Kidney (tissue), 14 donors: ENCODE measurements around the gene NNAT. TPM values are rescaled to one million over a fixed set of nuclear protein-coding genes. Genes with fewer than 3 reads are reported as not detected.

Experiments used
- DNase-seq, 5 donors: peaks; one replicate each; pipeline ENCODE4 v3.0.0-alpha.2; 2013 to 2020
- FAIRE-seq: peaks from 2 replicates; lab custom pipeline; 2012; peaks lifted over from hg19 to GRCh38; lab: Jason Lieb, UNC
- H3K27ac ChIP-seq, 2 donors: one replicate each; pipeline ENCODE4 v1.7.0; 2013; ENCODE audit warnings: low read depth in 2 of 2, low read length in 2 of 2, inconsistent platforms in 1 of 2
- H3K27me3 ChIP-seq: one replicate; pipeline ENCODE4 v1.7.1; 2013; ENCODE audit warnings: low read length, inconsistent platforms; ENCODE audit not compliant: control insufficient read depth, insufficient read depth
- H3K36me3 ChIP-seq, 3 donors: one replicate each; pipeline versions ENCODE4 v1.7.0 to v1.7.1; 2013; ENCODE audit warnings: low read length in 3 of 3, control low read depth in 1 of 3, inconsistent platforms in 1 of 3; ENCODE audit not compliant: insufficient read depth in 3 of 3, control insufficient read depth in 2 of 3
- H3K4me1 ChIP-seq, 3 donors: one replicate each; pipeline versions ENCODE4 v1.7.0 to v1.7.1; 2013; ENCODE audit warnings: low read length in 3 of 3, inconsistent platforms in 1 of 3, low read depth in 1 of 3; ENCODE audit not compliant: control insufficient read depth in 2 of 3, insufficient read depth in 2 of 3
- H3K4me3 ChIP-seq, 3 donors: one replicate each; pipeline versions ENCODE4 v1.7.0 to v1.8.1; 2013; ENCODE audit warnings: low read length in 3 of 3, control low read depth in 1 of 3, inconsistent platforms in 1 of 3
- H3K9ac ChIP-seq, 3 donors: one replicate each; pipeline versions ENCODE4 v1.7.0 to v1.7.1; 2013; ENCODE audit warnings: low read length in 3 of 3, control low read depth in 1 of 3, inconsistent platforms in 1 of 3
- H3K9me3 ChIP-seq, 3 donors: one replicate each; pipeline versions ENCODE4 v1.7.0 to v1.7.1; 2013; ENCODE audit warnings: low read length in 3 of 3, control low read depth in 1 of 3, inconsistent platforms in 1 of 3; ENCODE audit not compliant: control insufficient read depth in 2 of 3, insufficient read depth in 1 of 3
- CTCF ChIP-seq: IDR thresholded peaks from 3 replicates; pipeline ENCODE4 v1.5.1; 2012; ENCODE audit warnings: mild to moderate bottlenecking, moderate library complexity, borderline replicate concordance; ENCODE audit not compliant: insufficient read depth; ENCODE audit errors: extremely low read depth
- intact Hi-C: fragments of 100-400 bp; cut with DNase I; formaldehyde crosslinking; loops from one replicate; pipeline ENCODE4 v1.11.1; 2022
- polyA plus RNA-seq: library from polyadenylated mRNA; stranded (reverse); fragments of 350-450 nt; fragmentation: Illumina TruSeq; extraction: RNeasy Lipid Tissue Mini Kit (QIAGEN cat#74804); gene quantifications from one replicate; pipeline ENCODE4 v1.2.3, GENCODE V29; 2014; ENCODE audit warnings: low read depth, low replicate concordance; ENCODE audit not compliant: insufficient read depth
- total RNA-seq: library from RNA; stranded (reverse); fragmentation: NEBNext Ultra II Directional; extraction: Animal tissue kit (Norgen Biotek cat#: 25700); gene quantifications from one replicate; pipeline ENCODE4 v1.2.1, GENCODE V29; 2021
- donor health status: control.
- donor health status: control.
- donor health status: control.
- donor health status: control.
- donor health status: control.
- donor health status: DM: yes; HTN: yes; CAD: no.
- donor health status: Normal renal cell carcinoma (clear cell type).

The NNAT gene
- total and polyA plus RNA-seq, 2 donors from 2014 or later, result 0.25 TPM; not detected in 1

DNA sequence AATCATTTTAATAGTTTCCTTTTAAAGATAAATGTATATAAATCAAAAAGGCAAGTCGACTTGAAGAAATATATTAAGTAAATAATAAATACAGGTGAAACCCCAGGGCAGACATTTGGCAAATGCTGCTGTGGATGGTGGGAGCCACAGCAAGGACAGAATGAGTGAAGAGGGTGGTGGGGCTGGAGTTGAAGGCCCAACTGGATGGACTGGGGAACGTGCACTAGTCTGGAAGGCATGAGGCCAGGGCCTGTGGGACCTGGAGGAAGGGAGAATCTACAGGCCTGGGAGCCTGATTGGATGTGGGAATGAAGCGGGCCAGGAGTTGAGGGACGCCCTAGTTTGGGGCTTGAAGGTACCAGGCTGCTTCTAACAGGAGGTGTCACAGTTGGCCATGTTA lies 37.3 kb downstream of the NNAT start:
- DNase-seq, result peak in 1 of 5 donors; percentile 15
- no peak overlapping the region for H3K9ac ChIP-seq
- TF ChIP-seq CTCF, result no peak
- H3K27ac ChIP-seq, result no peak overlapping the region
- no peak for FAIRE-seq
- H3K9me3 ChIP-seq, result no peaks in the 10 kb centered on the region
- no peaks in the 10 kb centered on the region for H3K4me1 ChIP-seq
- H3K27me3 ChIP-seq, result no peaks in the 10 kb centered on the region
- no peaks in the 10 kb centered on the region for H3K36me3 ChIP-seq
- no peak overlapping the region for H3K4me3 ChIP-seq
- intact Hi-C loops, result no loop called here

- no peak for TF ChIP-seq CTCF
- Histone ChIP-seq H3K4me1 (no peaks in the 10 kb centered on the region), H3K9me3 (no peaks in the 10 kb centered on the region)
Measured at GRCh38 chr20:37558779-37559178, 37.7 kb downstream of the NNAT start.

DNA sequence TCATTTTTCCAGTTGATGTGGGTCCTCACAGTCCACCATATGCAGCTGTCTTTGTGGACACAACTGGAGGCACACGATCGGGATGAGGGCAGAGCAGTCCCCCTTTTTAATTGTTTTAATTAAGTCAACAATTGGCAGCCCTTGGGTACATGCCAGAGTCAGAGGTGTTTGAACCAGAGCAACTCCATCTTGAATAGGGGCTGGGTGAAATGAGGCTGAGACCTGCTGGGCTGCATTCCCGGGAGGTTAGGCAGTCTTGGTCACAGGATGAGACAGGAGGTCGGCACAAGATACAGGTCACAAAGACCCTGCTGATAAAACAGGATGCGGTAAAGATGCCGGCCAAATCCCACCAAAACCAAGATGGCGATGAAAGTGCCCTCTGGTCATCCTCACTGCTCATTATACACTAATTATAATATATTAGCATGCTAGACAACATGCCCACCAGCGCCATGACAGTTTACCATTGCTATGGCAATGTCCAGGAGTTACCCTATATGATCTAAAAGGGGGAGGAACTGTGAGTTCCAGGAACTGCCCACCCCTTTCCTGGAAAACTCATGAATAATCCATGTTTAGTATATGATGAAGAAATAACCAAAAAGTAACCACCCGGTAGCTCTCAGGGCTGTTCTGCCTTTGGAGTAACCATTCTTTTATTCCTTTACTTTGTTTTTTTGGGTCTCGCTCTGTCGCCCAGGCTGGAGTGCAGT lies 38.4 kb downstream of the NNAT start:
- Histone ChIP-seq H3K27me3 (no peaks in the 10 kb centered on the region), H3K9me3 (no peaks in the 10 kb centered on the region), H3K4me3 (no peak overlapping the region), H3K27ac (no peak overlapping the region), H3K36me3 (no peaks in the 10 kb centered on the region), H3K9ac (no peak overlapping the region), H3K4me1 (no peaks in the 10 kb centered on the region)
- DNase-seq, result no peak
- FAIRE-seq, result no peak
- intact Hi-C loops, result no loop called here
- TF ChIP-seq CTCF, result no peak

More at GRCh38 chr20:37558779-37559178, 37.7 kb downstream of the NNAT start:
- DNase-seq (peak in 1 of 5 donors; percentile 23), FAIRE-seq (no peak)
- Histone ChIP-seq H3K36me3 (no peaks in the 10 kb centered on the region), H3K9ac (no peak overlapping the region), H3K4me3 (no peak overlapping the region), H3K27ac (no peak overlapping the region), H3K27me3 (no peaks in the 10 kb centered on the region)
- intact Hi-C loops, result no loop called here
